Measurements from ENCODE around the gene APBB3.

DNA sequence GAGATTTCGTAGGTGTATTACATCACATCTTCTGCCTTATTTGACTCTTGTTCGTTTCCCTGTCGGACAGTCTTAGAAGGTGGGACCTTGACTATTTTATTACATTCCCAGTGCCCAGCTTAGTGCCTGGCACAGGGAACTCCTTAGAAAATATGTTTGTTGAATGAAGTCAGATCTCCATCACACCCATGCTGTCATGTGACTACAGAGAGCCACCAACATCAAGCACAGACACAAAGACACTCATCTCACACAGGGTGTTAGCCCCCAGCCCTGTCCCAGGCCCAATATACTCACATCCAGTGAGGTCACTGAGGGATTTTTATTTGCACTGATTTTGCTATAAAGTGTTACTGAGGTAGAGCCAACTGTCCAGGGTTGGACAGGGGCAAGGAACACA, 6.4 kb downstream of the APBB3 start:
- TF ChIP-seq, protein P1, sequence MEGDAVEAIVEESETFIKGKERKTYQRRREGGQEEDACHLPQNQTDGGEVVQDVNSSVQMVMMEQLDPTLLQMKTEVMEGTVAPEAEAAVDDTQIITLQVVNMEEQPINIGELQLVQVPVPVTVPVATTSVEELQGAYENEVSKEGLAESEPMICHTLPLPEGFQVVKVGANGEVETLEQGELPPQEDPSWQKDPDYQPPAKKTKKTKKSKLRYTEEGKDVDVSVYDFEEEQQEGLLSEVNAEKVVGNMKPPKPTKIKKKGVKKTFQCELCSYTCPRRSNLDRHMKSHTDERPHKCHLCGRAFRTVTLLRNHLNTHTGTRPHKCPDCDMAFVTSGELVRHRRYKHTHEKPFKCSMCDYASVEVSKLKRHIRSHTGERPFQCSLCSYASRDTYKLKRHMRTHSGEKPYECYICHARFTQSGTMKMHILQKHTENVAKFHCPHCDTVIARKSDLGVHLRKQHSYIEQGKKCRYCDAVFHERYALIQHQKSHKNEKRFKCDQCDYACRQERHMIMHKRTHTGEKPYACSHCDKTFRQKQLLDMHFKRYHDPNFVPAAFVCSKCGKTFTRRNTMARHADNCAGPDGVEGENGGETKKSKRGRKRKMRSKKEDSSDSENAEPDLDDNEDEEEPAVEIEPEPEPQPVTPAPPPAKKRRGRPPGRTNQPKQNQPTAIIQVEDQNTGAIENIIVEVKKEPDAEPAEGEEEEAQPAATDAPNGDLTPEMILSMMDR (IDR thresholded peaks at IDR 0.05), result no peak
- TF ChIP-seq EZH2 (IDR thresholded peaks at IDR 0.05), result no peak
- no peak for TF ChIP-seq EZH2phosphoT487 (IDR thresholded peaks at IDR 0.05)
